Body of pancreas (tissue), 4 donors: Measurements from ENCODE around the gene GPLD1.

ENCODE experiments used
- CTCF ChIP-seq, 7 experiments: fragments of 450-650 bp in 4 of 7; fragments of 200-600 bp in 3 of 7; sonication (generic) in 3 of 7; IDR thresholded peaks; one replicate each; pipeline ENCODE4 v1.5.1; 2016 to 2019; ENCODE audit warnings: antibody characterized with exemption in 7 of 7
- POLR2A ChIP-seq, 3 donors: fragments of 450-650 bp; IDR thresholded peaks; one replicate each; pipeline ENCODE4 v1.6.1; 2016; ENCODE audit warnings: antibody characterized with exemption in 3 of 3, mild to moderate bottlenecking in 2 of 3

- TF ChIP-seq CTCF (IDR thresholded peaks at IDR 0.05) (no peak), POLR2A (IDR thresholded peaks at IDR 0.05) (no peak)
Observed at GRCh38 chr6:24448396-24448795, 41.0 kb downstream of the GPLD1 start.
